Effector memory CD8-positive, alpha-beta T cell (primary cell): ENCODE measurements around the gene N4BP2.

Experiments used
- ATAC-seq: fragments of 150-1000 bp; cut with Tn5 transposase; replicated peaks from 2 replicates; pipeline ENCODE4 v1.10.0; 2021; ENCODE audit warnings: mild to moderate bottlenecking, moderate library complexity
- DNase-seq, 3 experiments: peaks; one replicate each; pipeline ENCODE4 v3.0.0; 2021
- H3K27ac Mint-ChIP-seq, 2 donors: one replicate each; pipeline ENCODE4 v1.8.0; 2022; ENCODE audit warnings: mild to moderate bottlenecking in 2 of 2, mixed read lengths in 2 of 2, moderate library complexity in 2 of 2
- H3K27me3 Mint-ChIP-seq, 2 donors: one replicate each; pipeline ENCODE4 v1.8.0; 2022; ENCODE audit warnings: mixed read lengths in 2 of 2
- H3K36me3 Mint-ChIP-seq: one replicate; pipeline ENCODE4 v1.8.0; 2022; ENCODE audit warnings: mild to moderate bottlenecking, moderate library complexity, mixed read lengths; ENCODE audit not compliant: insufficient read depth
- H3K4me1 Mint-ChIP-seq, 2 donors: one replicate each; pipeline ENCODE4 v1.8.0; 2022; ENCODE audit warnings: low read depth in 2 of 2, mixed read lengths in 2 of 2
- H3K4me3 Mint-ChIP-seq, 2 donors: one replicate each; pipeline ENCODE4 v1.8.0; 2022; ENCODE audit warnings: mild to moderate bottlenecking in 2 of 2, mixed read lengths in 2 of 2, moderate library complexity in 2 of 2
- H3K9me3 Mint-ChIP-seq, 2 donors: one replicate each; pipeline ENCODE4 v1.8.0; 2022; ENCODE audit warnings: mixed read lengths in 2 of 2

N4BP2 gene

DNA sequence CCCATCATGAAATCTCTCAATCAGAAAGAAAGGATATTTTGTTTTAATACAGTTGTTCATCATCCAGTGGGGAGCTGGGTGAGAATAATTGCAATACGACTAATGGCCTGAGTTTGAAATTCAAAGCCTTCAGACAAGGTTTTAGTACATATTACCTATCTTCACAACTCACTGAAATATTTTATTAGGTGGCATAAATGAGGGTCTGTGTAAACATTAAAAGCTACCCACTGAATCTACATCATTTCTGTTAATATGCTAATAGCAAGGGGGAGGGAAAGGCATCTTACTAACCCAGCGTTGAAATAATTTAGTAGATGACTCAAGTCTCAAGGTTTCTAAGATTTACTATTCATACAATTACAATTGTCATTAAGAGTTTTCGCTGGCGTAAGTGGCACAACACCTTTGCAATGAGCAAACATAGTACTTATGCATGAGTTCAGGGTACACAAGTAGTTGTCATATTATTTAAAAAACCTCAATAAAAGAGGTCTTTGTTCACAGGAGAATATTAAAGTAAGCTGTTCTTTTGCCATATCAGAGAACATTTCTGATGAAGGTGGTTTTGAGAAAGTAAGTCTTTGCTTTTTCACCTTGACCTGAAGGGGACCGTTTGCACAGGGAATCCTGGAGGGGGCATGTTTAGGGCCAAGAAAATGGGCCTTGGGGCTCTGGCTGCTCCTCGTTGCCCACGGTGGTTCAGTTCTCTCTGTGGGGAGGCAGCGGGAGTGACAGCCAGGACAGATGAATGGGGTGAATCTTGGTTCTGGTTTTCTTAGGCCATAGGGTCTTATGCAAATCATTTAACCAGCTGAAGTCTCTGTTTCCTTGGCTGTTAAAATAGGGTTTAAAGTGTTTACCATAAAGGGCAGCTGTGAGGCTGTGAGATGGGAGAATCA is 135.7 kb downstream of the N4BP2 start:
- H3K27ac Mint-ChIP-seq: peak overlapping the region; percentile 99 to 100
- ATAC-seq (no peak), DNase-seq (no peak)
- peak overlapping the region; percentile 98 to 99 for H3K4me3 Mint-ChIP-seq
- no peaks in the 10 kb centered on the region for H3K27me3 Mint-ChIP-seq
- H3K36me3 Mint-ChIP-seq: peaks cover 39% of the 10 kb centered on the region
- peaks cover 33 to 70% of the 10 kb centered on the region in 2 donors for H3K4me1 Mint-ChIP-seq
- H3K9me3 Mint-ChIP-seq: no peaks in the 10 kb centered on the region

- no peak for ATAC-seq
Measured at GRCh38 chr4:40193016-40193571, 136.4 kb downstream of the N4BP2 start.

GRCh38 chr4:40193578-40193977 is 136.9 kb downstream of the N4BP2 start:
- Mint-ChIP-seq H3K9me3 (no peaks in the 10 kb centered on the region), H3K27me3 (no peaks in the 10 kb centered on the region), H3K27ac (peak overlapping the region; percentile 99 to 100), H3K36me3 (peaks cover 51% of the 10 kb centered on the region), H3K4me1 (peaks cover 40 to 71% of the 10 kb centered on the region in 2 donors), H3K4me3 (peak overlapping the region; percentile 98 to 99)
- DNase-seq (no peak), ATAC-seq (no peak)

More at GRCh38 chr4:40193016-40193571, 136.4 kb downstream of the N4BP2 start:
- H3K36me3 Mint-ChIP-seq: peaks cover 46% of the 10 kb centered on the region
- H3K4me3 Mint-ChIP-seq: peak overlapping the region; percentile 98 to 99
- peaks cover 36 to 70% of the 10 kb centered on the region in 2 donors for H3K4me1 Mint-ChIP-seq
- no peaks in the 10 kb centered on the region for H3K9me3 Mint-ChIP-seq
- no peak for DNase-seq
- H3K27me3 Mint-ChIP-seq: no peaks in the 10 kb centered on the region
- H3K27ac Mint-ChIP-seq: peak overlapping the region; percentile 99 to 100

- Mint-ChIP-seq H3K4me3 (peak overlapping the region; percentile 98 to 99), H3K27ac (peak overlapping the region; percentile 99 to 100), H3K4me1 (peaks cover 42 to 70% of the 10 kb centered on the region in 2 donors), H3K36me3 (peaks cover 62% of the 10 kb centered on the region), H3K27me3 (no peaks in the 10 kb centered on the region), H3K9me3 (no peaks in the 10 kb centered on the region)
- peak in 2 of 3 experiments; percentile 43 to 47 for DNase-seq
- peak; percentile 57 for ATAC-seq
Measured at GRCh38 chr4:40194602-40195161, 138.0 kb downstream of the N4BP2 start.

GRCh38 chr4:40195182-40196177 is 138.8 kb downstream of the N4BP2 start:
- peaks cover 70% of the 10 kb centered on the region for H3K36me3 Mint-ChIP-seq
- no peaks in the 10 kb centered on the region for H3K9me3 Mint-ChIP-seq
- no peaks in the 10 kb centered on the region for H3K27me3 Mint-ChIP-seq
- DNase-seq: no peak
- no peak for ATAC-seq
- peaks cover 49 to 70% of the 10 kb centered on the region in 2 donors for H3K4me1 Mint-ChIP-seq
- H3K4me3 Mint-ChIP-seq: peak overlapping the region; percentile 98 to 99
- H3K27ac Mint-ChIP-seq: peak overlapping the region; percentile 99 to 100

DNA sequence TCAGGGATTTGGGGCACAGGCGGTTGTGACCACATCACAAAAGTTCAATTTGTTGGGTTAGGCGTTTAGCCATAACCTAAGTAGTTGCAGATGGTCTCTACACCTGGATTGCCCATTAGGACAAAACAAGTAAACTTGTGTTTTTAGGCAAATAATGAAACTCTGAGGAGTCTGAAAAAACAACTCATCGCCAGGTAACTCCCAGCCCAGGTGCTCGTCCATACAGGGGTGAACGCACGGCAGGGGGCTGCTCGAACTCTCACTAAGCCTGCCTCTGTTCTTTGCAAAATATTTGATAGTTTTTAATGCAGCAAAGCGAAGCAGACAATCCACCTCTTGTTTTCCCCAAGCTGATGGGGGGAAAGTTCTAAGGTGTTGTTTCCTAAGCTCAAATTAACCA is 139.6 kb downstream of the N4BP2 start:
- H3K27ac Mint-ChIP-seq: peak overlapping the region; percentile 99 to 100
- peak overlapping the region; percentile 98 to 99 for H3K4me3 Mint-ChIP-seq
- DNase-seq (no peak), ATAC-seq (no peak)
- H3K36me3 Mint-ChIP-seq: peaks cover 74% of the 10 kb centered on the region
- no peaks in the 10 kb centered on the region for H3K27me3 Mint-ChIP-seq
- no peaks in the 10 kb centered on the region for H3K9me3 Mint-ChIP-seq
- peaks cover 53 to 70% of the 10 kb centered on the region in 2 donors for H3K4me1 Mint-ChIP-seq

DNA sequence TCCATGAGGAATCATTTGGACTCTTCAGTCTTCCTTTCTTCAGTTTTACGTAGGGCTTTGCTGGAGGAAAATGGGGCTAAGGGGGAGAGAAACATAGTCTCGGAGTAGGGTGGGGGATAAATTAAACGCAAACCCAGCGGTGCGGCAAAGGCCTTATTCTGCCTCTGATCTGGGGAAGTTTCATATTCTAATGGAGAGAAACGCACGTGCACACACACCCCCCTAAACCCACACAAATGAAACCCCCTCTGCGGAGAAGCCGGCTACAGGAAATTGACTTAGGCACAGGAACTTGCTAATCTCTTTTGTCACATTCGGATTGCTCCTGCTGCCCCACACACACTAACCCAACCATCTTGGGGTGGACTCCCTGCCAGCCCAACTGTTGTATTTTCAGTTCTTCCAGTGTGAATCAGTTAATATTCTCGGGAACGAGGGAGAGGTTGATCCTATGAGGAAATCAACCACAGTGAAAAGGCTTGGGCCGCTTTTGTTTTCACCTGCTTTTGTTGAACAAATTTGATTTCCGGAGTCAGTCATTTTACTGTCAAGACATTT is 140.2 kb downstream of the N4BP2 start, which contains the start of gene RHOH:
Gene RHOH (plus strand): TSS at position 308 of the 558 bp plus-strand sequence. CDS start 46,356 bp downstream, outside the sequence.
- Mint-ChIP-seq H3K4me1 (peaks cover 51 to 65% of the 10 kb centered on the region in 2 donors), H3K9me3 (no peaks in the 10 kb centered on the region), H3K36me3 (peaks cover 76% of the 10 kb centered on the region), H3K27ac (peak within 1 kb of the TSS; percentile 99 to 100), H3K27me3 (no peaks in the 10 kb centered on the region), H3K4me3 (peak within 1 kb of the TSS; percentile 98 to 99)
- ATAC-seq (peak; percentile 48), DNase-seq (peak; percentile 73 to 78 (median 73))

DNA sequence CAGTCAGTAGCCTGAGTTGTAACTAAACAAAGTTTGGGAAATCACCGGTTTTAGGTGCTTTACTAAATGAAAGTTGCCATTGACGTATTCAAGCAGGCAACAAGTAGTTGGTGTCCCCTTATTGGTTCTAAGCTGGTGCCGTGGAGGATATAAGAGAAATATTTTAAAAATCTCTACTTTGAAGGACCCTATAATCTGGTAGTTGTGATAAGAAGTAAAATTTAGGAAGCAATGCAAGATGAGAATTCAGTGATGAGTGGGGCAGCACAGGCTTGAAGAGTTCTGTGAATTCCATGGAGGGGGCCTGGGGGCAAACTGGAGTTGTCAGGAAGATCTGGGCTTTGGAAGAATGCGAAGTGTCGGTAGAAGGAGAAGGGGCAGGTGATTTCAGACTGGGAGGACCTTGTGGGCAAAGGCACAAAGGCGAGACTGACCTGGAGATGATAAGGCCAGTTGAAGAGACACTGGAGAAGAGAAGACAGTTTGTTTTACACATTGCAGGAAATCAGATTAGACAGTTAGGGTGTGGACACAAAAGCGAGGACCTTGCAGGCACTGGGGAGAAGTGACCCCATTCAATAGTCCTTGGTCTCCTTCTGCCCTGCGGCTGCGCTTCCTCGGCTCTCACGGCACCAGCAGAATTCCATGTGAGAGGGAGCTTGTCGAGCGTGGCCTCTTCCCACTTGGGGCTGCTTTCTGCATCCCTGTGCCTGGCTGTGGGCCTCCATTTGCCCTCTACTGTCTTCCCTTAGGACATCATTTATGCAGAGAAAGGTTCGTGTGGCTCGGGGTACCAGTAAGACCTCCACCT is 141.4 kb downstream of the N4BP2 start:
- Mint-ChIP-seq H3K36me3 (peaks cover 85% of the 10 kb centered on the region), H3K27ac (peak overlapping the region; percentile 99 to 100), H3K4me3 (peak overlapping the region; percentile 98 to 99), H3K9me3 (no peaks in the 10 kb centered on the region), H3K27me3 (no peaks in the 10 kb centered on the region), H3K4me1 (peaks cover 53 to 64% of the 10 kb centered on the region in 2 donors)
- peak; percentile 48 for ATAC-seq
- DNase-seq: peak in 2 of 3 experiments; percentile 37 to 41

DNA sequence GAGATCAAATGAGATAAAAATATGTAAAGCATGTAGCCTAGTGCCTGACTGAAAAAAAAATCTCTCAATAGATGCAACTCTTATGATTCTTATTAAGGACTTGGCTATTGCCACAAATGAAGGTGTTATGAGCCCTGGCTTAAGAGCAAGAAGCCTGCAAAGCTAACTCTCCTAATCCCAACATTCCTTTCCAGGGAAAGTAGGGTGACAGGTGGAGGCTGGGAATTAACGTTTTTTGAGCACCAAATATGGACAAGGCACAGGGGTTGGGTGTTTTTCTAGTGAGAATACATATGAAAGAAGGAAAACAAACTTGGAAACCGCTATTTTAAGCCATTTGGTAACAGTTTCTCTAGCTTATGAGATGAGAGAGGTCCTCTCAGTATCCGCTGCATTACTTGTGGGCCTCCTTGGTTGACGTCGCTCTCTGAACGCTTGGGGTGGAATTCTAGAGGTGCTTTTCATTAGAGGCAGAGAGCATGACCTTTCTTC is 142.6 kb downstream of the N4BP2 start:
- Mint-ChIP-seq H3K27me3 (no peaks in the 10 kb centered on the region), H3K27ac (peak overlapping the region; percentile 99 to 100), H3K9me3 (no peaks in the 10 kb centered on the region), H3K4me1 (peaks cover 57 to 64% of the 10 kb centered on the region in 2 donors), H3K4me3 (peak overlapping the region; percentile 98 to 99), H3K36me3 (peaks cover 83% of the 10 kb centered on the region)
- ATAC-seq: peak; percentile 8
- DNase-seq: no peak

- H3K27ac Mint-ChIP-seq: peak overlapping the region; percentile 99 to 100
- no peaks in the 10 kb centered on the region for H3K27me3 Mint-ChIP-seq
- peaks cover 79% of the 10 kb centered on the region for H3K36me3 Mint-ChIP-seq
- peak overlapping the region; percentile 98 to 99 for H3K4me3 Mint-ChIP-seq
- ATAC-seq: peak; percentile 60
- no peaks in the 10 kb centered on the region for H3K9me3 Mint-ChIP-seq
- DNase-seq: peak; percentile 56 to 59 (median 59)
- peaks cover 61 to 65% of the 10 kb centered on the region in 2 donors for H3K4me1 Mint-ChIP-seq
Measured at GRCh38 chr4:40199999-40200874, 143.6 kb downstream of the N4BP2 start.
